Neural cell (in vitro differentiated cells): ENCODE measurements around the gene GINS3. TPM values are rescaled to one million over a fixed set of nuclear protein-coding genes. Genes with fewer than 3 reads are reported as not detected.
"Not testable (repeated sequence)": the region's sequence is repeated elsewhere in the genome, so short reads cannot be mapped to it uniquely, and the experiment has no call there.

Source experiments
- H2AFZ ChIP-seq: fragments of 200-600, 300-800 bp; sonication (generic), shearing (Covaris generic); 2 replicates; pipeline ENCODE4 v1.6.0; 2014; ENCODE audit warnings: low read depth, mild to moderate bottlenecking, antibody characterized with exemption, low read length, moderate library complexity
- H3F3A ChIP-seq: fragments of 200-600 bp; shearing (Covaris generic); 2 replicates; pipeline ENCODE4 v1.6.1; 2016; ENCODE audit warnings: mild to moderate bottlenecking, moderate library complexity, mixed read lengths, antibody characterized with exemption, low read length; ENCODE audit not compliant: insufficient read depth, poor library complexity, severe bottlenecking
- H3K27ac ChIP-seq: fragments of 200-600, 300-800 bp; sonication (generic), shearing (Covaris generic); 2 replicates; pipeline ENCODE4 v1.5.1; 2014; ENCODE audit warnings: mild to moderate bottlenecking, low read length, moderate library complexity
- H3K27me3 ChIP-seq: fragments of 300-800, 200-600 bp; sonication (generic), shearing (Covaris generic); 2 replicates; pipeline ENCODE4 v1.6.0; 2014; ENCODE audit warnings: mild to moderate bottlenecking, low read depth, low read length, moderate library complexity; ENCODE audit not compliant: insufficient read depth
- H3K36me3 ChIP-seq: fragments of 300-800, 200-600 bp; sonication (generic), shearing (Covaris generic); 2 replicates; pipeline ENCODE4 v1.5.1; 2014; ENCODE audit warnings: mild to moderate bottlenecking, antibody characterized with exemption, low read length, moderate library complexity; ENCODE audit not compliant: insufficient read depth
- H3K4me2 ChIP-seq: fragments of 300-800, 200-600 bp; sonication (generic), shearing (Covaris generic); 2 replicates; pipeline ENCODE4 v1.6.0; 2014; ENCODE audit warnings: mild to moderate bottlenecking, low read length
- H3K4me3 ChIP-seq: fragments of 300-800, 200-600 bp; sonication (generic), shearing (Covaris generic); 2 replicates; pipeline ENCODE4 v1.5.1; 2014; ENCODE audit warnings: mild to moderate bottlenecking, low read length, moderate library complexity
- H3K79me2 ChIP-seq: fragments of 200-600 bp; shearing (Covaris generic); replicated peaks from 2 replicates; pipeline ENCODE4 v1.6.0; 2014; ENCODE audit warnings: mild to moderate bottlenecking, low read length, moderate library complexity; ENCODE audit not compliant: insufficient read depth
- H3K9ac ChIP-seq: fragments of 300-800, 200-600 bp; sonication (generic), shearing (Covaris generic); 2 replicates; pipeline ENCODE4 v1.6.1; 2016; ENCODE audit warnings: mild to moderate bottlenecking, low read length, mixed read lengths
- H3K9me2 ChIP-seq: fragments of 200-600 bp; shearing (Covaris generic); 2 replicates; pipeline ENCODE4 v1.6.1; 2016; ENCODE audit warnings: mild to moderate bottlenecking, low read length, mixed read lengths; ENCODE audit not compliant: insufficient read depth
- H3K9me3 ChIP-seq: fragments of 200-600, 300-800 bp; sonication (generic), shearing (Covaris generic); 2 replicates; pipeline ENCODE4 v1.6.1; 2016; ENCODE audit warnings: mild to moderate bottlenecking, mixed run types, low read length, moderate library complexity, mixed read lengths
- H4K20me1 ChIP-seq: fragments of 200-600 bp; shearing (Covaris generic); 2 replicates; pipeline ENCODE4 v1.6.1; 2016; ENCODE audit warnings: mild to moderate bottlenecking, mixed run types; ENCODE audit not compliant: insufficient read depth
- CTCF ChIP-seq: fragments of 450-650 bp; IDR thresholded peaks from 2 replicates; pipeline ENCODE4 v1.5.1; 2014; ENCODE audit warnings: antibody characterized with exemption, mild to moderate bottlenecking, moderate library complexity; ENCODE audit not compliant: poor library complexity, severe bottlenecking
- EP300 ChIP-seq: fragments of 450-650 bp; conservative IDR thresholded peaks from 2 replicates; pipeline ENCODE4 v1.6.1; 2014; ENCODE audit warnings: antibody characterized with exemption, mild to moderate bottlenecking, moderate library complexity; ENCODE audit not compliant: poor library complexity, severe bottlenecking
- EZH2 ChIP-seq: fragments of 200-600, 300-800 bp; shearing (Covaris generic), sonication (generic); IDR thresholded peaks from 2 replicates; pipeline ENCODE4 v1.6.1; 2014; ENCODE audit warnings: antibody characterized with exemption, low read length, borderline replicate concordance, mild to moderate bottlenecking; ENCODE audit not compliant: insufficient read depth, poor library complexity, severe bottlenecking
- MXI1 ChIP-seq: fragments of 450-650 bp; conservative IDR thresholded peaks from 2 replicates; pipeline ENCODE4 v1.6.1; 2014; ENCODE audit warnings: antibody characterized with exemption, mild to moderate bottlenecking; ENCODE audit not compliant: poor library complexity, severe bottlenecking
- POLR2AphosphoS5 ChIP-seq: IDR thresholded peaks from 2 replicates; pipeline ENCODE4 v1.6.1; 2012
- RAD21 ChIP-seq: fragments of 450-650 bp; conservative IDR thresholded peaks from 2 replicates; pipeline ENCODE4 v1.6.1; 2014; ENCODE audit warnings: antibody characterized with exemption, mild to moderate bottlenecking, moderate library complexity
- REST ChIP-seq: IDR thresholded peaks from 2 replicates; pipeline ENCODE4 v1.6.1; 2012; ENCODE audit warnings: borderline replicate concordance
- SMC3 ChIP-seq: fragments of 450-650 bp; conservative IDR thresholded peaks from 2 replicates; pipeline ENCODE4 v1.6.1; 2014; ENCODE audit warnings: antibody characterized with exemption, mild to moderate bottlenecking, moderate library complexity; ENCODE audit not compliant: poor library complexity
- TAF1 ChIP-seq: IDR thresholded peaks from 2 replicates; pipeline ENCODE4 v1.6.1; 2012; ENCODE audit warnings: low read depth
- polyA plus RNA-seq: library from polyadenylated mRNA; depleted of rRNA; stranded (reverse); fragments of >200 nt; gene quantifications from 2 replicates; pipeline ENCODE4 v1.2.3, GENCODE V29; 2014

The GINS3 gene
- polyA plus RNA-seq, 1 donor from 2014 or later, result 4.3 TPM

GRCh38 chr16:58411736-58412614 lies 19.7 kb downstream of the GINS3 start:
- Histone ChIP-seq H4K20me1 (no peaks in the 10 kb centered on the region), H3K9me2 (no peaks in the 10 kb centered on the region), H2AFZ (no peak overlapping the region), H3K4me2 (no peak overlapping the region), H3K79me2 (no peaks in the 10 kb centered on the region), H3F3A (no peaks in the 10 kb centered on the region), H3K9me3 (no peaks in the 10 kb centered on the region), H3K9ac (no peak overlapping the region), H3K27me3 (no peaks in the 10 kb centered on the region), H3K4me3 (no peak overlapping the region), H3K36me3 (no peaks in the 10 kb centered on the region), H3K27ac (no peak overlapping the region)
- no peak for TF ChIP-seq POLR2AphosphoS5
- TF ChIP-seq REST, result no peak
- TF ChIP-seq TAF1, result no peak
- TF ChIP-seq EZH2, result no peak
- no peak for TF ChIP-seq RAD21
- no peak for TF ChIP-seq MXI1
- no peak for TF ChIP-seq SMC3
- TF ChIP-seq CTCF, result no peak
- TF ChIP-seq EP300, result no peak

GRCh38 chr16:58412615-58412970 lies 20.3 kb downstream of the GINS3 start:
- not testable (repeated sequence) for H3K9me2 ChIP-seq, H3K27ac ChIP-seq, H3K79me2 ChIP-seq, H3K36me3 ChIP-seq, H3K27me3 ChIP-seq, H2AFZ ChIP-seq, H3F3A ChIP-seq, H3K4me2 ChIP-seq, H3K9me3 ChIP-seq, H3K4me3 ChIP-seq, H4K20me1 ChIP-seq, H3K9ac ChIP-seq
